ENCODE measurements around the gene IFI6.
"Not testable (repeated sequence)": the region's sequence is repeated elsewhere in the genome, so short reads cannot be mapped to it uniquely, and the experiment has no call there.

The IFI6 gene

DNA sequence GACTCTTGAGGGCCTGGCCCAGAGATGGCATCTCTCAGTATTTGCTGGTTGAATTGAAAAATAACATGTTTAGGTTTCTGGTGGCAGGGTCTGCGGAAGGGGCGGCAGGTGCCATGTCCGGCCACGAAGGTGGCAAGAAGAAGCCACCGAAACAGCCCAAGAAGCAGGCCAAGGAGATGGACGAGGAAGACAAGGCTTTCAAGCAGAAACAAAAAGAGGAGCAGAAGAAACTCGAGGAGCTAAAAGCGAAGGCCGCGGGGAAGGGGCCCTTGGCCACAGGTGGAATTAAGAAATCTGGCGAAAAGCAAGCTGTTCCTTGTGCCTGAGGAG lies 22.7 kb downstream of the IFI6 start:
- DNase-seq: no peak

DNA sequence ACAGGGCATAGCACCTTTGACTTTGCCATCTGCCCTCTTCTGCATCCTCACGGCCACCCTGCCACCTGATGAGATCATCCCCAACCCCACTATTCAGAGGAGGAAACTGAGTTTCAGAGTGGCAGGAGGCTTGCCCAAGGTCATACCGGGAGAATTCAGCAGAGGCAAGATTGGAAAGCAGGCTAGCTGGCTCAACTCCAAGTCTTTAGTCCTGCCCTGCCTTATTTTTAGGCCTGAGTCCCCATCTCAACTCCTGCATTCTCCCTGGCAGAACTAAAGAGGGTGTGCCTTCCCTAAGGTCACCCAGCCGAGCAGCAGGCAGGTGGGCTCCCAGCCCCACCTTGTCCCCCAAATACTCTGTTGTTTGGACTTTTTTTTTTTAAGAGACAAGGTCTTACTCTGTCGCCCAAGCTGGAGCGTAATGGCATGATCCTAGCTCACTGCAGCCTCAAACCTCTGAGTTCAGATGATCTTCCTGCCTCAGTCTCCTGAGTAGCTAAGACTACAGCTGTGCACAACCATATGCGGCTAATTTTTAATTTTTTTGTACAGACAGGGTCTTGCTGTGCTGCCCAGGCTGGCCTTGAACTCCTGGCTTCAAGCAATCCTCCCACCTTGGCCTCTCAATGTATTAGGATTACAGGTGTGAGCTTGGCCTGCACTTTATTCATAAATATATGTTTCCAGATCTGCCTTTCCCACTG lies 23.2 kb downstream of the IFI6 start:
- no peak for DNase-seq

DNA sequence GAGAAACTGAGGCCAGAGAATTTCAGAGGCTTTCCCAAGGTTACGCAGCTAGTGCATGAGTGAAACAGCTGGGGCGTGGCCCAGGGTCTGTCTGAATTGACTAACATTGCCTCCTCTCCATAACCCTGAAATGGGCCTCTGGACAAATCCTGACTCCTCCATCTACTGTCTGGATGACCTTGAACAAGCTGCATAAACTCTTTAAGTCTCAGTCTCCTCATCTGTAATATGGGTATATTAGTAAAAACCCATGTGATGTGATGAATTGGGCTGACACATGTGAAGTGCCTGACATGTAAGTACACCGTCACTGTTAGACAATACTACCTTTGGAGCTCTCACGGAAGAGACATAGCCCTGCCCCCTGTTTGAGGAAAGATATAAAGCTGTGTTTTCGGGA lies 24.7 kb downstream of the IFI6 start:
- no peak for DNase-seq

DNA sequence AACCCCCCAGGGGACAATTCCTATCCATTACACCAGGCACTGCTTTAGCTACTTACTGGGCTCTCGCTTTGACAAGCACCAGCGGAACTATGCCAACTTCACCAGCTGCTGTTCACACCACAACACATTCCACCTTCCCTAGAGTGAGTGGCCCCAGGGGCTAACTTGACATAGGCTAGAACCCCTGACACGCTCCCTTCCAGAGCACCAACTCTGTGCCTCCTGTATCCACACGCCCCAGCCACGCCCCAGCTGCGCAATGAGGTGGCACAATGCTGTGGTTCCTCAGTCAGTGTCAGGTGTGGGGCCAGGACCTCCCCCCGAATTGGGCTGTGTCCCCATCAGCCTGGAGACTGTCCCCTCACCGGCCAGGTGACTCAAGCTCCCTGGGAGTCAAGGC lies 25.3 kb downstream of the IFI6 start:
- DNase-seq: no peak

DNA sequence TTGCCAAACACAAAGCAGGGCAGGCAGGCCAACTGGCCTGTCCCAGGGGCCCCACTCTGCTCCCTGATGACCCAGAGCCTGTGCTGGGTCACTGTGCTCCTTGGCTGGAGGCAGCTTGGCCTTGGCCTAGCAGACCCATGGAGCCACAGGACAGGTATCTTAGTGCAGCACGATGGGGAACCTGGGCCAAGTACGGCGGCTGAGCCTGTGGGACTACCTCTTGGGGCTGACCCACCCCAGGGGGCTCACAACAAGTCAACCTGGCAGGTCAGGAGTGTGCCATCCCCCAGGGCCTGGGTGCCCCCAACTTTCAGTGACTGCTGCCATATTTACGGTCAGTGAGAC lies 26.9 kb downstream of the IFI6 start:
- no peak for DNase-seq

DNA sequence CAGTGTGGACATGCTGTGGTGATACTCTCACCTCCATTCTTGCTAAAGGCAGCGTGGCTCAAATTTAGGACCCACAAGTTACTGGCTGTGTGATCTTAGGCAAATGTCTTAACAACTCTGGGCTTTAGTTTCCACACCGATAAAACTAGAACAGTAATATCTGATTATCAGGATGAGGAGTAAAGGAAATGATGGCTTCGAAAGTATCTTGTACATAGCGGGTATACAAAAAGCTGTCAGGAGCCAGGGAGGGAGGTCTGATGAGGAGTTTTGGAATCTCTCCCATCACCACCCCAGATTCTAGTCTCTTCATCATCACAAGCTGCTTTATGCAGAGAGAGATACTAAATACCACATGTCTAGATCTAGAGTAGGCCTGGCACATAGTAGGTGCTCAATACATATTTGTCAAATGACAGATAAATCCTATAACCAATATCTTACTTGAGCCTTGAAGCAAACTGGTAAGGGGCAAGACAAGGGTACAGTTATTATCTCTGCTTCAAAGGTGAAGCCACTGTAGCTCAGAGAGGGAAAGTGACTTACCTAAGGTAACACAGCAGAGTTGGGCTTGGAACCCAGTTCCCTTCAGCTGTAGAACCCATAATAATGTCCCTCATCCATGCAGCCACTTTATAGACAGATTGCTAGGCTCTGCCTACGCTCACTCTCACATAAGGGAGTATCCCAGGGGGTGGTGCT lies 27.5 kb downstream of the IFI6 start:
- no peak for DNase-seq

DNA sequence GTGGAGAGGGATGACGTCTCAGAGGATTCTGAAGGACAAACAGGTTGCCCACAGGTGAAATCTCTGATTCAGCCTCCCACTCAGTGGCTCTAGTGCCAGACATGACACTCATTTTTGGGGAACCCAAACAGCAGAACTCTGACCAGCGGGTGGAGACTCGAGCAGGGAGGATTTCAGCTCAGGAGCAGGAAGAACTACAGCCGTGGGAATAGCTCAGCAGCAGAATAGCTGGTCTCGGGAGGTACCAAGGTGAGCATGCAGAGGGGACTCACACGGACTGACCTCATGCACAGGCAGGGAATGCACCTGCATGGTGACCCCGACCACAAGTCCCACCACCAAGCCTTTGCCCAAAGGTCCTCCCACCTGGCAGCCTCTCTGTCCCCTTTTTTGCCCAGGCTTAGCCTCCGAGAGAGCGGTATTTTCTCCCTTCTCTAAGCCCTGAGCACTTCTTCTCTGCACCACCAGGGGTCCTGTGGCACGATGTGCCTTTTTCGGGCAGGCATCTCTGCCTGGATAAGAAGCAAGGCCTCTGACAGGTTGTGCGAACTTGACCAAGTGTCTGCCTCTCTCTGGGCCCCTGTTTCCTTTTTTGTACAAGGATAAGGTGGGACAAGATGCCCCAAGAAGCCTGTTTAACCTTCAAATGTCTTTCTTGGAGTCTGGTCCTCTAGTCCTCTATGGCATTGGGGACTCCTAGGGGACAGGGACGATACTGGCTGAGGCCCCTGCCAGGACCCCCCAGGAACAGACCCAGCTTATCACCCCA lies 28.2 kb downstream of the IFI6 start:
- peak; percentile 61 to 65 for DNase-seq

DNA sequence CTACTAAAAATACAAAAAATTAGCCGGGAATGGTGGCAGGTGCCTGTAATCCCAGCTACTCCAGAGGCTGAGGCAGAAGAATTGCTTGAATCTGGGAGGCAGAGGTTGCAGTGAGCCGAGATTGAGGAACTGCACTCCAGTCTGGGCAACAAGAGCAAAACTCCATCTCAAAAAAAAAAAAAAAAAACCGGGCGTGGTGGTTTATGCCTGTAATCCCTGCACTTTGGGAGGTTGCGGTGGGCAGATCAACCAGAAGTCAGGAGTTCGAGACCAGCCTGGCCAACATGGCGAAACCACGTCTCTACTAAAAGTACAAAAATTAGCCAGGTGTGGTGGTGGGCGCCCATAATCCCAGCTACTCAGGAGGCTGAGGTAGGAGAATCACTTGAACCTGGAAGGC lies 31.5 kb downstream of the IFI6 start:
- DNase-seq: peak; percentile 55 to 65

DNA sequence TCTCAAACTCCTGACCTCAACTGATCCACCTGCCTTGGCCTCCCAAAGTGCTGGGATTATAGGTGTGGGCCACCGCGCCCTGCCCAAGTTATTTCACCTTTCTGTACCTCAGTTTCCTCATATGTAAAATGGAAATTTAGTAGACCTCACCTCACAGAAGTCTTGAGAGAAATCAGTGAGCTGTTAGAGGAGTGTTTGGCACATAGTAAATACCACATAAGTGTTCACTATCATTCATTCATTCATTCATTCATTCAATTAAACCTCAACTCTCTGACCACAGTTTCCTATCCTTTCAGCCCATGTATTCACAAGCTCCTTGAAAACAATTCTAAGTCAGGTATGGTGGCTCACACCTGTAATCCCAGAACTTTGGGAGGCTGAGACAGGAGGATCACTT lies 33.2 kb downstream of the IFI6 start:
- no peak for DNase-seq

DNA sequence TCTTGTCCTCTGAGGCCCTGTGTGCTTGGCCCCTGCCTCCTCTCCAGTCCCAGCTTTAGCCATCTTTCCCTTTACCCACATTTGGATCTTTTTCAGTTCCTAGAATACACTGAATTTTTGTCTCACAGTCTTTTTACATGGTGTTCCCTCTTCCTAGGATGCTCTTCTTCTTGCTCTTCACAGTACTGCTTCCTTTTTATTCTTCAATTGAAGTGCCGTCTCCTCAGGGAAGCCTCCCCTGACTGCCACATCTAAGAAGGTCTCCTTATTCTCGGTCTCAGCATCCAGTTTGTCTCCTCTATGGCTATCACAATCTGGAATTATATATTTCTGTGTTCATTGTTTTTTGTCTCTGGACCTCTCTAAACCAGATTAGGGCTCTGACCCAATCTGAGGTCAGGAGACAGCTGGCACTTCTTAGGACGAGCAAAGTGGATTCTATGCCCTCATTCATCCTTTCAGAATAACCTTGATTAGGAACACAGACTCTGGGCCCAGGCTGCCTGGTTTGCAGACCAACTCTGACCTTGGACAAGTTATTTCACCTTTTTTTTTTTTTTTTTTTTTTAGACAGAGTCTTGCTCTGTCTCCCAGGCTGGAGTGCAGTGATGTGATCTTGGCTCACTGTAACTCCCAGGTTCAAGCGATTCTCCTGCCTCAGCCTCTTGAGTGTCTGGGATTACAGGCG lies 33.8 kb downstream of the IFI6 start:
- no peak for DNase-seq

DNA sequence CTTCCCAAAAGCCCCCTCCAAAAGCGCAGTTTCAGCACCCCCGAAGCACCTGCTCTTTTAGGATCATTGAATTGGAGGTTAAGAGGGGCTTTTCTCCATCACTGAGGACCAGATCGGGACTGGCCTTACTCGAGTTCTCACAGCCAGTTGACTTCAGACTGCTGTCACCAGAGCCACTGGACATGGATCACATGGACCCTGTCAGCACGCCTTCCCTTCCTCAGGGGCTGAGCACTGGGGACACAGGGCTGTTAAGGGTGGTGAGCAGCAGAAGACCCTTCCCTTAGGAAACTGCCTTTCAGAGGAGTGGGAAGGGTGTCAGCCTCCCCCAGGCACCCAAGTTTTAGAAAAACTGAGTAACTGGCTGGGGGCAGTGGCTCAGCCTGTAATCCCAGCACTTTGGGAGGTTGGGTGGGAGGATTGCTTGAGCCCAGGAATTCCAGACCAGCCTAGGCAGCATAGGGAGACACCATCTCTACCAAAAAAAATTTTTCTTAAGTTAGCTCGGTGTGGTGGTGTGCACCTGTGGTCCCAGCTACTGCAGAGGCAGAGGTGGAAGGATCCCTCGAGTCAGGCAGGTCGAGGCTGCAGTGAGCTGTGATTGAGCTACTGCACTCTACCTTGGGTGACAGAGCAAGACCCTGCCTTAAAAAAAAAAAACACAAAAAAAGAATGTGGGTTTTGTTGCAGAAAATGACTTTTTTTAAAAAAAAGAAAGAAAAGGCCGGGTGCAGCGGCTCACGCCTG lies 36.4 kb downstream of the IFI6 start:
- DNase-seq: peak; percentile 18 to 68

DNA sequence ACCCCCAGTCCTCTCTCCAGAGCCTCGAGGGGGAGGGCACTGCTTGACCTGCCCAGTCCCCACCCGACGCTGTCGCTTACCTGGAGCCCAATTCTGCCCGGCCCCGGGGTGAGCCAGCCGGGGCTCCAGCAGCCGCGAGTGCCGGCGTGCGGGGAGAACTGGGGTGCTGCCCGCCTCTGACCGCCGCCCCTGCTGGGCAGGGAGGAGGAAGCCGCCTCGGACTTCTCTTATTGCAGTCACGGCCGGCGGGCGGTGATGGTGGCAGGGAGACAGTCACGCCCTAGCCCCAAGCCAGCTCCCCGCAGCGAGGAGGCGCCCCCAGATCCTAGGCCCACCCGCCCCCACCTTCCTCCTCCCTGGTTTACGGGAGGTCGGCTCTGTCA lies 37.0 kb downstream of the IFI6 start, which contains the start of gene FGR:
Gene FGR (minus strand): TSS at position 201 of the 383 bp plus-strand sequence. CDS start 11,269 bp downstream, outside the sequence.
- DNase-seq: peak; percentile 71 to 86

DNA sequence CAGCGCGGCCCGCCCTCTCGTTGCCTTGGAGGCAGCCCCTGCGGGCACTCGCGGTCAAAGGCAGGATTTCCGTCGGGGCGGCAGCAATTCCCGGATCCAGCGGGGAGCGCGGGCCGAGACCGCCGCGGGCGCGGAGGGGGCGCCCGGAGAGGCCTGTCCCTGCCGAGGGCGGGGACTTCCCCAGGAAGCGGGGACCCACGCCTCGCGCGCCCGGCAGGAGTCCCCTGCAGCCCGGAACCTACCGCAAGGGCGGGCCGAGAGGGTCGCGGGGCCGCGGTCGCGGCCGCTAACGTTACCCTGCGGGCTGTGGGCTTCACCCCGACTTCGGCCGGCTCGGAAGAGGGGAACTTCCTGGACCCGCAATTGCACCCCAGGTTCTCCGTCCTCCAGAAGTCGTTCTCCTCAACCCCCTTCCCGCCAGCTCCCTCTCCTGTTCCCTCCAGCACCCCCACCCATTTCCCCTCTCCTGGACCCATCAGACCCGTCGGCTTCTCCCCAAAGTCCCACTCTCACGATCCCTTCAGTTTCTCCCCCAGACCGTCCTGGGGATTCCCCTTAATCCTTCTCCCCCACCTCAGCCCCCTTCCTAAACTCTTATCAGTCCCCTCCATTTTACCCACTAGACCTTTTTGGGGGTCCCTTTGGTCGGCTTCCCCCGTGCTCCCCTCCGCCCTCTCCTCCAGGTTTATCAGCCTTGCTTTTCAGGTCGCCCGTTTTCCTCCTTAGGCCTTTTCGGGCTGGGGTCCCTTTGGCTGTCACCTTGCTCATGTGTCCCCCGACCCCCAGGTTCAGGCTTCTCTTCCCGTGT lies 37.6 kb downstream of the IFI6 start:
- DNase-seq: peak; percentile 56 to 80

DNA sequence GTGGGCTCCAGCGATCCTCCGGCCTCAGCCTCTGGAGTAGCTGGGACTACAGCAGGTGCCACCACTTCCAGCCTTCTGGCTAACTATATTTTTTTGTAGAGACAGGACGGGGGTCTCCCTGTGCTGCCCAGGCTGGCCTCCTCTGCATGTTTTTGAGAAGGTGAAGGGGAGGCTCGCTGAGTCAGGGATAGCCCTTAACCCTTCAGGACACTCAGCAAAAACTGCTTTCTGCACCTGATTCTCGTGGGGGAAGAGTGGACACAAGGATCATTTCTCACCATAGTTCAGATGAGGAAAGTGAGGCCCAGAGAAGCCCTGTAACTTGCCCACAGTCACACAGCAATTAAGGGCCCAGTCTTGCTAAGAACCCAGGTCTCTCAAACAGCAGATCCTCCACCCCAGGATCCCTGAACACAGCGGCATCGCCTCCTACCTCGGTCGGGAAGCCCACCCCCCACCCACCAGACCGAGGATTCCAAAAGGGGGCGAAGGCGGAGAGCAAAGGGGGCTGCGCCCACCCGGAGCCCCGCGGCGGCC lies 38.3 kb downstream of the IFI6 start:
- peak in 1 of 2 donors; percentile 12 for DNase-seq

DNA sequence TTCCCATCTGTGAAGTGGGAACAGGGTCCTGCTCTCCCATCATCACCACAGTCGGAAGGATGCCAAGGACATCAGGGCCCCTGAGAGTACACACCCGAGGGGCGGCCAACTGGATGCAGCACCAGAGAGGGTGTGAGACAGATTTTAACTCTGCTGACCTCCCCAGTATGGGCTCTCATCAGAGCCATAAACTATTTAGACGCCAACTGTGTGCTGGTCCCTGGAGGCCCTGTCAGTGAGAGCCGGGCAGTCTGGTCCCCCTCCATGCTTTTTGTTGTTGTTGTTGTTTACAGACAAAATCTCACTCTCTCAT lies 38.7 kb downstream of the IFI6 start:
- DNase-seq: peak in 1 of 2 donors; percentile 2

DNA sequence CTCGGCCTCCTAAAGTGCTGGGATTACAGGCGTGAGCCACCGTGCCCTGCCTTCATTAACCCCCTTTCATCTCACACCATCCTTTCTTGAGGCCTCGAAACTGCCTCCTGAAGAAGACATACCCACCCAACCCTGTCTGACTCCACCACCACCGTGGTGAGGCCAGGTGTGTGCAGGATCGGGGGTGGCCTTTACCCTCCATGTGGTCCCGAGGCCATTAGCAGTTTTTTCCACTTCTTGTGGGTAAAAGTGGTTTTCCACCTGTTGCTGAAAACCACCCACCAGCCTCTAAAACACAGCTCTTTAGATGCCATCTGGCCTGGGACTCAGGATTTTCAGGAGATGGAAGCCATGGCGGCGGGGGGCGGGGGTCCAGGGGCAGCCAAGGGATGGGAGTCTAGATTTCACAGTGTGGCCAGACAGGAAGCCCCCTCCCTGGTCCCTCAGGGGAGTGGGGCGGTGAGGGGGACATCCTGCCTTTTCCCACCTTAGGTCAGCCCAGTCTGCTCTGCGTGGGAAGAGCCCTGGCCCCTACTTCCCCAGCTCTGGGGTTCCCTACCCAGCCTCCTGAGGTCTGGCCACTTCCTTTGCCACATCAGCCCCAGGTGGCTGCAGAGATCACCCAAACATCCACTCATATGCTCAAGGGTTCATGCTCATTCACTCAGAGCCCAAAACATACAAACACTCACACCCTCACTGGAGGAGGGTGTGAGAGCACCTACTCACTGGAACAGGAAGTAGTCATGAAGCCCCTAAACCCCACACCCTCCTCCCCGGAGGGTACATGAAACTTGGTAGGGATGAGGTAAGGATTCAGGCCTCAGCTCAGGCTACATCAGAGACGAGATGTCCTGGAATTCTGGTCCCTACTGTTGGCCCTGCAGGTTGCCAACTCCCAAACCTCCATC lies 39.4 kb downstream of the IFI6 start:
- peak; percentile 36 to 80 for DNase-seq

DNA sequence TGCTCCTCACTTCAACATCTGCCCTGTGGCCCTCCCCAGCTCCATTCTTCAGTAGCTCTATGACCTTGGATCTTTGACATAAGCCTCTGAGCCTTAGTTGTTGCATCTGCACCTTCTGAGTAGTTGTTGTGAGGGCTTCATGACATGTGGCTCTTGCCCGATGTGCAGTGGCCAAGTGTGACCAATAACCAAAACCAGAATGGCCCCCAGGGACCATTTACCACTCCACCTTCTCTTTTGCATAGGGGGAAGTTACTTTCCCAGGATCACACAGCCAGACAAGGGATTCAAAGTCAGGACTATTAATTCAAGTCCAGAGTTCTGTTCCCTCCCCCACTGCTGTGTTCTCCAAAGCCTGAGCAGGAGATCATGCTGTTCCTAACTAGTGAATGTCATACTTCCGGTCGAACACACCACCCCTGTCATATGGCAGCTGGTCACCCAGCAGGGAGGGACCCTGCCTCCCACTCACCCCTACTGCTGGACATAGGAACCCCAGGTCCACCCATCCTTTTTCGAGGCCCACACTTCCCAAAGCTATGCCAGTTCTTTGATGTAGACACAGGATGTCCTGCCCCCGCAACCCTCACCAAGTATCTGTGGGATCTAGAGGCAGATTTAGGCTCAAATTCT lies 41.0 kb downstream of the IFI6 start:
- DNase-seq: peak; percentile 90 to 98

DNA sequence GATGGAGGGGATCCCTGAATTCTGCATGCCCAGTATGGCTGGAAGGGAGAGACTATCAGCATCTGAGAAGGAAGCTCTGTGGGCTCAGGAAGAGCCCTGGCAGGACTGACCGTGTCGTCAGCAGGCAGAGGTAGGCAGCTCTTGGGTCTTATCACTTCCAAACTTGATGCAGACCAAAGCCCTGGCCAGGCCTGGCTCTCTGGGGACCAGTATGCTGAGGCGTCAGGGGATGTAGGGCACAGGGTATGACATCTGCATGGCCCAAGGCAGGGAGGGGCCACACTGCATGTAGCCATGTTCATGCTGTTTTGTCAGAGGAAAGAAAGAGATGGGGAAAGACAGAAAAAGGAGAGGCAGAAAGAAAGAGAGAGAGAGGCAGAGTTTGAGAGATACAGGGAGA lies 43.3 kb downstream of the IFI6 start:
- DNase-seq: no peak

DNA sequence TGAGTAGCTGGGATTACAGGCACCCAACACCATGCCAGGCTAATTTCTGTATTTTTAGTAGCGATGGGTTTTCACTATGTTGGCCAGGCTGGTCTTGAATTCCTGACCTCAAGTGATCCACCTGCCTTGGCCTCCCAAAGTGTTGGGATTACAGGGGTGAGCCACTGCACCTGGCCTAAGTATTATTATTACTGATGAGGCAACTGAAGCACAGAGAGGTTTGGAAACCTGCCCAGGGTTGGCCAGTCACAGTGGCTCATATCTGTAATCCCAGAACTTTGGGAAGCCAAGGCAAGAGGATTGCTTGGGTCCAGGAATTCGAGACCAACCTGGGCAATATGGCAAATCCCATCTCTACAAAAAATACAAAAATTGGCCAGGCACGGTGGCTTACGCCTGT lies 44.3 kb downstream of the IFI6 start:
- not testable (repeated sequence) for DNase-seq

DNA sequence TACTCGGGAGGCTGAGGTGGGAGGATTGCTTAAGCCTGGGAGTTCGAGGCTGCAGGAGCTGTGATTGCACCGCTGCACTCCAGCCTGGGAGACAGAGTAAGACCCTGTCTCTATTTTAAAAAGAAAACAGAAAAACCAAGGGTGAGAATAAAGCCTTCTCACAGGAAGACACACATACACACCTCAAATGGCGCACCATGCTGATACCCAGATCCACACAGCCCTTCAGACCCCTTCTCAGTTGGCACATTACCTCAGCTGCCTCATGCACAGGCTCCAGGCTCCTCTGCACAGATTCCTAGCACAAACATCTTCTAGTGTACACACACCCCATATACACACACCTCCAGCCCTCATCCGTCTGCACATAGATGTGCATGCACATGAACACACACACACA lies 44.9 kb downstream of the IFI6 start:
- peak in 1 of 2 donors; percentile 1 for DNase-seq

Data from inflammatory macrophage (primary cell).